GM23338 (cell line): ENCODE results near the gene SNRPD3. TPM values are rescaled to one million over a fixed set of nuclear protein-coding genes. Genes with fewer than 3 reads are reported as not detected.

Source experiments
- ATAC-seq: fragments of 200-7000 bp; cut with Tn5 transposase; 3 replicates; pipeline ENCODE4 v1.9.1; 2020
- DNase-seq: peaks from one replicate; pipeline ENCODE4 v3.0.0-alpha.2; 2015; ENCODE audit warnings: low spot score
- H2AFZ ChIP-seq: fragments of 200-600 bp; sonication (generic); 2 replicates; pipeline ENCODE4 v1.8.0; 2016; ENCODE audit warnings: antibody characterized with exemption, mild to moderate bottlenecking, moderate library complexity
- H3F3A ChIP-seq: fragments of 200-600 bp; sonication (generic); replicated peaks from 2 replicates; pipeline ENCODE4 v1.8.0; 2017; ENCODE audit warnings: antibody characterized with exemption, mixed run types, low read depth
- H3K27ac ChIP-seq: fragments of 200-600 bp; sonication (generic); 2 replicates; pipeline ENCODE4 v1.6.1; 2016; ENCODE audit warnings: low read depth
- H3K27me3 ChIP-seq: fragments of 200-600 bp; sonication (generic); 2 replicates; pipeline ENCODE4 v1.8.0; 2016; ENCODE audit warnings: mild to moderate bottlenecking, mixed run types, moderate library complexity; ENCODE audit not compliant: insufficient read depth
- H3K36me3 ChIP-seq: fragments of 200-600 bp; sonication (generic); 2 replicates; pipeline ENCODE4 v1.8.0; 2016; ENCODE audit warnings: mild to moderate bottlenecking; ENCODE audit not compliant: insufficient read depth
- H3K4me1 ChIP-seq: fragments of 200-600 bp; sonication (generic); 2 replicates; pipeline ENCODE4 v1.8.0; 2016; ENCODE audit warnings: mild to moderate bottlenecking, moderate library complexity; ENCODE audit not compliant: insufficient read depth
- H3K4me2 ChIP-seq: fragments of 200-600 bp; sonication (generic); 2 replicates; pipeline ENCODE4 v1.7.1; 2017; ENCODE audit warnings: mixed run types
- H3K4me3 ChIP-seq: fragments of 200-600 bp; sonication (generic); 2 replicates; pipeline ENCODE4 v1.6.1; 2016; ENCODE audit warnings: mixed run types
- H3K79me2 ChIP-seq: fragments of 200-600 bp; sonication (generic); replicated peaks from 2 replicates; pipeline ENCODE4 v1.8.0; 2017; ENCODE audit warnings: mild to moderate bottlenecking; ENCODE audit not compliant: insufficient read depth
- H3K9me2 ChIP-seq: fragments of 200-600 bp; sonication (generic); 2 replicates; pipeline ENCODE4 v1.8.0; 2017; ENCODE audit not compliant: insufficient read depth
- H4K20me1 ChIP-seq: fragments of 200-600 bp; sonication (generic); replicated peaks from 2 replicates; pipeline ENCODE4 v1.8.0; 2017; ENCODE audit warnings: mild to moderate bottlenecking; ENCODE audit not compliant: insufficient read depth
- H3K27ac Mint-ChIP-seq: 2 replicates; pipeline ENCODE4 v1.8.0; 2020; ENCODE audit warnings: inconsistent platforms, mild to moderate bottlenecking, moderate library complexity, mixed read lengths
- H3K27me3 Mint-ChIP-seq: 3 replicates; pipeline ENCODE4 v1.8.0; 2022; ENCODE audit warnings: low read depth, mild to moderate bottlenecking, moderate library complexity, mixed read lengths, inconsistent platforms; ENCODE audit not compliant: insufficient read depth, poor library complexity
- H3K36me3 Mint-ChIP-seq: 3 replicates; pipeline ENCODE4 v1.8.0; 2021; ENCODE audit warnings: low read depth, mild to moderate bottlenecking, inconsistent platforms, moderate library complexity, mixed read lengths
- H3K4me1 Mint-ChIP-seq: 3 replicates; pipeline ENCODE4 v1.8.0; 2020; ENCODE audit warnings: mild to moderate bottlenecking, inconsistent platforms, mixed read lengths
- H3K4me3 Mint-ChIP-seq: 3 replicates; pipeline ENCODE4 v1.8.0; 2021; ENCODE audit warnings: moderate library complexity, mild to moderate bottlenecking, inconsistent platforms, mixed read lengths
- H3K9me3 Mint-ChIP-seq: 3 replicates; pipeline ENCODE4 v1.8.0; 2020; ENCODE audit warnings: moderate library complexity, mild to moderate bottlenecking, inconsistent platforms, mixed read lengths
- CREB1 ChIP-seq: fragments of 250-450 bp; sonication (Bioruptor Pico); IDR thresholded peaks from 2 replicates; pipeline ENCODE4 v1.5.0; 2020; ENCODE audit warnings: low read depth, mild to moderate bottlenecking, moderate library complexity
- EZH2 ChIP-seq: fragments of 200-600 bp; sonication (generic); IDR thresholded peaks from one replicate; pipeline ENCODE4 v1.8.0; 2017; ENCODE audit warnings: antibody characterized with exemption, mild to moderate bottlenecking, low read depth; ENCODE audit not compliant: unreplicated experiment
- EZH2phosphoT487 ChIP-seq: fragments of 200-600 bp; sonication (generic); IDR thresholded peaks from one replicate; pipeline ENCODE4 v1.8.1; 2018; ENCODE audit warnings: antibody characterized with exemption; ENCODE audit not compliant: unreplicated experiment
- JUNB ChIP-seq: IDR thresholded peaks from one replicate; pipeline ENCODE4 v1.6.1; 2016; ENCODE audit warnings: antibody characterized with exemption; ENCODE audit not compliant: unreplicated experiment
- NANOG ChIP-seq: IDR thresholded peaks from 2 replicates; pipeline ENCODE4 v1.6.1; 2016; ENCODE audit warnings: antibody characterized with exemption, borderline replicate concordance
- POLR2AphosphoS5 ChIP-seq: IDR thresholded peaks from 2 replicates; pipeline ENCODE4 v1.6.1; 2016; ENCODE audit warnings: antibody characterized with exemption, low read depth
- STAT1 ChIP-seq: IDR thresholded peaks from one replicate; pipeline ENCODE4 v1.6.1; 2016; ENCODE audit warnings: antibody characterized with exemption; ENCODE audit not compliant: unreplicated experiment
- ZNF114 ChIP-seq: fragments of 250-450 bp; sonication (Bioruptor Pico); IDR thresholded peaks from 2 replicates; pipeline ENCODE4 v1.5.0; 2020; ENCODE audit warnings: mild to moderate bottlenecking, moderate library complexity
- ZNF331 ChIP-seq: fragments of 250-450 bp; sonication (Bioruptor Pico); IDR thresholded peaks from 2 replicates; pipeline ENCODE4 v1.5.0; 2020; ENCODE audit warnings: low read depth, mild to moderate bottlenecking, moderate library complexity
- polyA plus RNA-seq: library from polyadenylated mRNA; unstranded; fragments of >200 nt; fragmentation: Nextera tagmentation; extraction: Ambion mirVana; gene quantifications from 2 replicates; pipeline ENCODE4 v1.2.1, GENCODE V29; 2016
- total RNA-seq: library from RNA; depleted of rRNA; stranded (reverse); fragments of >200 nt; shearing (Covaris generic); gene quantifications from 2 replicates; pipeline ENCODE4 v1.2.3, GENCODE V29; 2014
- TF ChIP-seq, protein P1 (sequence below): IDR thresholded peaks from one replicate; pipeline ENCODE4 v1.6.1; 2018; ENCODE audit warnings: antibody characterized with exemption; ENCODE audit not compliant: unreplicated experiment
- TF ChIP-seq, protein P2 (sequence below), 2 experiments: fragments of 200-600 bp in 1 of 2; sonication (generic) in 1 of 2; conservative IDR thresholded peaks; 2 replicates each; pipeline versions ENCODE4 v1.5.1 to v1.6.1; 2016 to 2017; ENCODE audit warnings: antibody characterized with exemption in 2 of 2, low read depth in 2 of 2, mild to moderate bottlenecking in 2 of 2, moderate library complexity in 1 of 2
- TF ChIP-seq, protein P3 (sequence below): fragments of 250-450 bp; sonication (Bioruptor Pico); IDR thresholded peaks from 2 replicates; pipeline ENCODE4 v1.5.0; 2020; ENCODE audit warnings: mild to moderate bottlenecking, moderate library complexity
- TF ChIP-seq, protein P4 (sequence below): IDR thresholded peaks from 2 replicates; pipeline ENCODE4 v1.6.1; 2016; ENCODE audit warnings: antibody characterized with exemption

Gene SNRPD3
- total and polyA plus RNA-seq, 2 experiments from 2014 or later: 314 to 375 TPM

DNA sequence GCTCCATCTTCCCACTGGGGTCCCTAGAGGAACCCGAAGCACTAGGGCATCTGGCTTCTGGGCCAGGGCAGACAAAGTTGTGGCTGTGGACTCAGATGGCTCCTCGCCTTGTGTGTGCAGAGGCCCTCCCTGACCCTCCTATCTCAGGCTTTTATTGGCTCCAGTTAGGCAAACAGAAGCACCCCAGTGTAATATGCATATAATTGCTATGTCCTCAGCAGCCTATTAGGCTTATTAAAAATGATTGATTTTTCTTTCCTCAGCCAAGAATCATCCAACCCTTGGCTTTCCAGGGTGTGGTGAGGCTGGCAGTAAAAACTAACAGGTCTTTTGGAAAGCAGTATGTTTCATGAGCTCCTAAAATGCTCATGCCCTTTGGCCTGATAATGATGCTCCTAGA lies 38.4 kb upstream of the SNRPD3 start:
- H3K4me3 Mint-ChIP-seq: no peak overlapping the region
- no peaks in the 10 kb centered on the region for H3K79me2 ChIP-seq
- H3K4me1 ChIP-seq: peaks cover 20% of the 10 kb centered on the region; the same call in 1 of the 2 replicates
- peaks cover 16% of the 10 kb centered on the region for H3K27me3 Mint-ChIP-seq
- H2AFZ ChIP-seq: no peak overlapping the region
- ATAC-seq: no peak
- H3K4me3 ChIP-seq: no peak overlapping the region
- no peak for DNase-seq
- H3K27ac Mint-ChIP-seq: no peak overlapping the region
- H3F3A ChIP-seq: no peaks in the 10 kb centered on the region
- H4K20me1 ChIP-seq: no peaks in the 10 kb centered on the region
- H3K9me2 ChIP-seq: no peaks in the 10 kb centered on the region
- H3K27me3 ChIP-seq: no peaks in the 10 kb centered on the region
- H3K27ac ChIP-seq: no peak overlapping the region
- H3K4me1 Mint-ChIP-seq: peaks cover 19% of the 10 kb centered on the region
- no peaks in the 10 kb centered on the region for H3K36me3 ChIP-seq
- TF ChIP-seq, protein P1, sequence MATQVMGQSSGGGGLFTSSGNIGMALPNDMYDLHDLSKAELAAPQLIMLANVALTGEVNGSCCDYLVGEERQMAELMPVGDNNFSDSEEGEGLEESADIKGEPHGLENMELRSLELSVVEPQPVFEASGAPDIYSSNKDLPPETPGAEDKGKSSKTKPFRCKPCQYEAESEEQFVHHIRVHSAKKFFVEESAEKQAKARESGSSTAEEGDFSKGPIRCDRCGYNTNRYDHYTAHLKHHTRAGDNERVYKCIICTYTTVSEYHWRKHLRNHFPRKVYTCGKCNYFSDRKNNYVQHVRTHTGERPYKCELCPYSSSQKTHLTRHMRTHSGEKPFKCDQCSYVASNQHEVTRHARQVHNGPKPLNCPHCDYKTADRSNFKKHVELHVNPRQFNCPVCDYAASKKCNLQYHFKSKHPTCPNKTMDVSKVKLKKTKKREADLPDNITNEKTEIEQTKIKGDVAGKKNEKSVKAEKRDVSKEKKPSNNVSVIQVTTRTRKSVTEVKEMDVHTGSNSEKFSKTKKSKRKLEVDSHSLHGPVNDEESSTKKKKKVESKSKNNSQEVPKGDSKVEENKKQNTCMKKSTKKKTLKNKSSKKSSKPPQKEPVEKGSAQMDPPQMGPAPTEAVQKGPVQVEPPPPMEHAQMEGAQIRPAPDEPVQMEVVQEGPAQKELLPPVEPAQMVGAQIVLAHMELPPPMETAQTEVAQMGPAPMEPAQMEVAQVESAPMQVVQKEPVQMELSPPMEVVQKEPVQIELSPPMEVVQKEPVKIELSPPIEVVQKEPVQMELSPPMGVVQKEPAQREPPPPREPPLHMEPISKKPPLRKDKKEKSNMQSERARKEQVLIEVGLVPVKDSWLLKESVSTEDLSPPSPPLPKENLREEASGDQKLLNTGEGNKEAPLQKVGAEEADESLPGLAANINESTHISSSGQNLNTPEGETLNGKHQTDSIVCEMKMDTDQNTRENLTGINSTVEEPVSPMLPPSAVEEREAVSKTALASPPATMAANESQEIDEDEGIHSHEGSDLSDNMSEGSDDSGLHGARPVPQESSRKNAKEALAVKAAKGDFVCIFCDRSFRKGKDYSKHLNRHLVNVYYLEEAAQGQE: no peak
- TF ChIP-seq ZNF114 (CRISPR knock-in tag) (no peak), JUNB (no peak), EZH2 (no peak), POLR2AphosphoS5 (no peak), ZNF331 (CRISPR knock-in tag) (no peak), STAT1 (no peak), CREB1 (no peak), EZH2phosphoT487 (no peak), NANOG (no peak)
- TF ChIP-seq, protein P2, sequence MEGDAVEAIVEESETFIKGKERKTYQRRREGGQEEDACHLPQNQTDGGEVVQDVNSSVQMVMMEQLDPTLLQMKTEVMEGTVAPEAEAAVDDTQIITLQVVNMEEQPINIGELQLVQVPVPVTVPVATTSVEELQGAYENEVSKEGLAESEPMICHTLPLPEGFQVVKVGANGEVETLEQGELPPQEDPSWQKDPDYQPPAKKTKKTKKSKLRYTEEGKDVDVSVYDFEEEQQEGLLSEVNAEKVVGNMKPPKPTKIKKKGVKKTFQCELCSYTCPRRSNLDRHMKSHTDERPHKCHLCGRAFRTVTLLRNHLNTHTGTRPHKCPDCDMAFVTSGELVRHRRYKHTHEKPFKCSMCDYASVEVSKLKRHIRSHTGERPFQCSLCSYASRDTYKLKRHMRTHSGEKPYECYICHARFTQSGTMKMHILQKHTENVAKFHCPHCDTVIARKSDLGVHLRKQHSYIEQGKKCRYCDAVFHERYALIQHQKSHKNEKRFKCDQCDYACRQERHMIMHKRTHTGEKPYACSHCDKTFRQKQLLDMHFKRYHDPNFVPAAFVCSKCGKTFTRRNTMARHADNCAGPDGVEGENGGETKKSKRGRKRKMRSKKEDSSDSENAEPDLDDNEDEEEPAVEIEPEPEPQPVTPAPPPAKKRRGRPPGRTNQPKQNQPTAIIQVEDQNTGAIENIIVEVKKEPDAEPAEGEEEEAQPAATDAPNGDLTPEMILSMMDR (conservative IDR thresholded peaks at IDR 0.05; ENCODE audit: low read depth in 2 of 2): no peak
- TF ChIP-seq, protein P3, sequence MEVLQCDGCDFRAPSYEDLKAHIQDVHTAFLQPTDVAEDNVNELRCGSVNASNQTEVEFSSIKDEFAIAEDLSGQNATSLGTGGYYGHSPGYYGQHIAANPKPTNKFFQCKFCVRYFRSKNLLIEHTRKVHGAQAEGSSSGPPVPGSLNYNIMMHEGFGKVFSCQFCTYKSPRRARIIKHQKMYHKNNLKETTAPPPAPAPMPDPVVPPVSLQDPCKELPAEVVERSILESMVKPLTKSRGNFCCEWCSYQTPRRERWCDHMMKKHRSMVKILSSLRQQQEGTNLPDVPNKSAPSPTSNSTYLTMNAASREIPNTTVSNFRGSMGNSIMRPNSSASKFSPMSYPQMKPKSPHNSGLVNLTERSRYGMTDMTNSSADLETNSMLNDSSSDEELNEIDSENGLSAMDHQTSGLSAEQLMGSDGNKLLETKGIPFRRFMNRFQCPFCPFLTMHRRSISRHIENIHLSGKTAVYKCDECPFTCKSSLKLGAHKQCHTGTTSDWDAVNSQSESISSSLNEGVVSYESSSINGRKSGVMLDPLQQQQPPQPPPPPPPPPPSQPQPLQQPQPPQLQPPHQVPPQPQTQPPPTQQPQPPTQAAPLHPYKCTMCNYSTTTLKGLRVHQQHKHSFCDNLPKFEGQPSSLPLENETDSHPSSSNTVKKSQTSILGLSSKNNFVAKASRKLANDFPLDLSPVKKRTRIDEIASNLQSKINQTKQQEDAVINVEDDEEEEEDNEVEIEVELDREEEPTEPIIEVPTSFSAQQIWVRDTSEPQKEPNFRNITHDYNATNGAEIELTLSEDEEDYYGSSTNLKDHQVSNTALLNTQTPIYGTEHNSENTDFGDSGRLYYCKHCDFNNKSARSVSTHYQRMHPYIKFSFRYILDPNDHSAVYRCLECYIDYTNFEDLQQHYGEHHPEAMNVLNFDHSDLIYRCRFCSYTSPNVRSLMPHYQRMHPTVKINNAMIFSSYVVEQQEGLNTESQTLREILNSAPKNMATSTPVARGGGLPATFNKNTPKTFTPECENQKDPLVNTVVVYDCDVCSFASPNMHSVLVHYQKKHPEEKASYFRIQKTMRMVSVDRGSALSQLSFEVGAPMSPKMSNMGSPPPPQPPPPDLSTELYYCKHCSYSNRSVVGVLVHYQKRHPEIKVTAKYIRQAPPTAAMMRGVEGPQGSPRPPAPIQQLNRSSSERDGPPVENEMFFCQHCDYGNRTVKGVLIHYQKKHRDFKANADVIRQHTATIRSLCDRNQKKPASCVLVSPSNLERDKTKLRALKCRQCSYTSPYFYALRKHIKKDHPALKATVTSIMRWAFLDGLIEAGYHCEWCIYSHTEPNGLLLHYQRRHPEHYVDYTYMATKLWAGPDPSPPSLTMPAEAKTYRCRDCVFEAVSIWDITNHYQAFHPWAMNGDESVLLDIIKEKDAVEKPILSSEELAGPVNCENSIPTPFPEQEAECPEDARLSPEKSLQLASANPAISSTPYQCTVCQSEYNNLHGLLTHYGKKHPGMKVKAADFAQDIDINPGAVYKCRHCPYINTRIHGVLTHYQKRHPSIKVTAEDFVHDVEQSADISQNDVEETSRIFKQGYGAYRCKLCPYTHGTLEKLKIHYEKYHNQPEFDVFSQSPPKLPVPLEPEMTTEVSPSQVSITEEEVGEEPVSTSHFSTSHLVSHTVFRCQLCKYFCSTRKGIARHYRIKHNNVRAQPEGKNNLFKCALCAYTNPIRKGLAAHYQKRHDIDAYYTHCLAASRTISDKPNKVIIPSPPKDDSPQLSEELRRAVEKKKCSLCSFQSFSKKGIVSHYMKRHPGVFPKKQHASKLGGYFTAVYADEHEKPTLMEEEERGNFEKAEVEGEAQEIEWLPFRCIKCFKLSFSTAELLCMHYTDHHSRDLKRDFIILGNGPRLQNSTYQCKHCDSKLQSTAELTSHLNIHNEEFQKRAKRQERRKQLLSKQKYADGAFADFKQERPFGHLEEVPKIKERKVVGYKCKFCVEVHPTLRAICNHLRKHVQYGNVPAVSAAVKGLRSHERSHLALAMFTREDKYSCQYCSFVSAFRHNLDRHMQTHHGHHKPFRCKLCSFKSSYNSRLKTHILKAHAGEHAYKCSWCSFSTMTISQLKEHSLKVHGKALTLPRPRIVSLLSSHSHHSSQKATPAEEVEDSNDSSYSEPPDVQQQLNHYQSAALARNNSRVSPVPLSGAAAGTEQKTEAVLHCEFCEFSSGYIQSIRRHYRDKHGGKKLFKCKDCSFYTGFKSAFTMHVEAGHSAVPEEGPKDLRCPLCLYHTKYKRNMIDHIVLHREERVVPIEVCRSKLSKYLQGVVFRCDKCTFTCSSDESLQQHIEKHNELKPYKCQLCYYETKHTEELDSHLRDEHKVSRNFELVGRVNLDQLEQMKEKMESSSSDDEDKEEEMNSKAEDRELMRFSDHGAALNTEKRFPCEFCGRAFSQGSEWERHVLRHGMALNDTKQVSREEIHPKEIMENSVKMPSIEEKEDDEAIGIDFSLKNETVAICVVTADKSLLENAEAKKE (CRISPR knock-in tag): no peak
- TF ChIP-seq, protein P4, sequence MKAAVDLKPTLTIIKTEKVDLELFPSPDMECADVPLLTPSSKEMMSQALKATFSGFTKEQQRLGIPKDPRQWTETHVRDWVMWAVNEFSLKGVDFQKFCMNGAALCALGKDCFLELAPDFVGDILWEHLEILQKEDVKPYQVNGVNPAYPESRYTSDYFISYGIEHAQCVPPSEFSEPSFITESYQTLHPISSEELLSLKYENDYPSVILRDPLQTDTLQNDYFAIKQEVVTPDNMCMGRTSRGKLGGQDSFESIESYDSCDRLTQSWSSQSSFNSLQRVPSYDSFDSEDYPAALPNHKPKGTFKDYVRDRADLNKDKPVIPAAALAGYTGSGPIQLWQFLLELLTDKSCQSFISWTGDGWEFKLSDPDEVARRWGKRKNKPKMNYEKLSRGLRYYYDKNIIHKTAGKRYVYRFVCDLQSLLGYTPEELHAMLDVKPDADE: no peak
- no peaks in the 10 kb centered on the region for H3K9me3 Mint-ChIP-seq
- no peak overlapping the region for H3K4me2 ChIP-seq
- no peaks in the 10 kb centered on the region; the same call in 2 of the 3 replicates for H3K36me3 Mint-ChIP-seq
